HFFc6 (cell line): ENCODE data around the gene ATP5PB. TPM values are rescaled to one million over a fixed set of nuclear protein-coding genes. Genes with fewer than 3 reads are reported as not detected.

Experiments
- DNase-seq: peaks from one replicate; pipeline ENCODE4 v3.0.0-alpha.2; 2018
- H3K27ac Mint-ChIP-seq: 2 replicates; pipeline ENCODE4 v1.8.0; 2020; ENCODE audit warnings: mild to moderate bottlenecking, mixed read lengths
- H3K27me3 Mint-ChIP-seq: 2 replicates; pipeline ENCODE4 v1.8.0; 2021; ENCODE audit warnings: mild to moderate bottlenecking, moderate library complexity, mixed read lengths; ENCODE audit not compliant: insufficient read depth
- H3K36me3 Mint-ChIP-seq: 2 replicates; pipeline ENCODE4 v1.8.0; 2021; ENCODE audit warnings: low read depth, mixed read lengths
- H3K4me1 Mint-ChIP-seq: 2 replicates; pipeline ENCODE4 v1.8.0; 2020; ENCODE audit warnings: low read depth, mixed read lengths
- H3K4me3 Mint-ChIP-seq: 2 replicates; pipeline ENCODE4 v1.8.0; 2020; ENCODE audit warnings: mild to moderate bottlenecking, moderate library complexity, mixed read lengths
- H3K9me3 Mint-ChIP-seq: 2 replicates; pipeline ENCODE4 v1.8.0; 2020; ENCODE audit warnings: mild to moderate bottlenecking, mixed read lengths
- CTCF ChIP-seq: fragments of 200-600 bp; sonication (generic); IDR thresholded peaks from 2 replicates; pipeline ENCODE4 v1.5.0; 2021; ENCODE audit warnings: antibody characterized with exemption, mild to moderate bottlenecking
- long read RNA-seq: library from polyadenylated mRNA; unstranded; transcript quantifications from one replicate; pipeline ENCODE4 v2.0.0, GENCODE V29; 2019
- total RNA-seq, 6 experiments: library from RNA; stranded (reverse); fragmentation: NEBNext Ultra II Directional; extraction: Animal tissue kit (Norgen Biotek cat#: 25700); gene quantifications; 2 replicates in 1 of 6; 3 replicates in 5 of 6; pipeline ENCODE4 v1.2.3, GENCODE V29; 2021

ATP5PB gene, protein sequence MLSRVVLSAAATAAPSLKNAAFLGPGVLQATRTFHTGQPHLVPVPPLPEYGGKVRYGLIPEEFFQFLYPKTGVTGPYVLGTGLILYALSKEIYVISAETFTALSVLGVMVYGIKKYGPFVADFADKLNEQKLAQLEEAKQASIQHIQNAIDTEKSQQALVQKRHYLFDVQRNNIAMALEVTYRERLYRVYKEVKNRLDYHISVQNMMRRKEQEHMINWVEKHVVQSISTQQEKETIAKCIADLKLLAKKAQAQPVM
- 100 to 1,000 TPM; 253 to 293 (median 285) TPM for total RNA-seq
- long read RNA-seq, transcript ATP5PB-202 (7 exons, 3,156 nt): major isoform, 297 of 311 reads
- long read RNA-seq, partial matches to known transcripts: 7 of 311 reads
- long read RNA-seq, other reads (novel, unspliced or antisense): 4 of 311 reads

DNA sequence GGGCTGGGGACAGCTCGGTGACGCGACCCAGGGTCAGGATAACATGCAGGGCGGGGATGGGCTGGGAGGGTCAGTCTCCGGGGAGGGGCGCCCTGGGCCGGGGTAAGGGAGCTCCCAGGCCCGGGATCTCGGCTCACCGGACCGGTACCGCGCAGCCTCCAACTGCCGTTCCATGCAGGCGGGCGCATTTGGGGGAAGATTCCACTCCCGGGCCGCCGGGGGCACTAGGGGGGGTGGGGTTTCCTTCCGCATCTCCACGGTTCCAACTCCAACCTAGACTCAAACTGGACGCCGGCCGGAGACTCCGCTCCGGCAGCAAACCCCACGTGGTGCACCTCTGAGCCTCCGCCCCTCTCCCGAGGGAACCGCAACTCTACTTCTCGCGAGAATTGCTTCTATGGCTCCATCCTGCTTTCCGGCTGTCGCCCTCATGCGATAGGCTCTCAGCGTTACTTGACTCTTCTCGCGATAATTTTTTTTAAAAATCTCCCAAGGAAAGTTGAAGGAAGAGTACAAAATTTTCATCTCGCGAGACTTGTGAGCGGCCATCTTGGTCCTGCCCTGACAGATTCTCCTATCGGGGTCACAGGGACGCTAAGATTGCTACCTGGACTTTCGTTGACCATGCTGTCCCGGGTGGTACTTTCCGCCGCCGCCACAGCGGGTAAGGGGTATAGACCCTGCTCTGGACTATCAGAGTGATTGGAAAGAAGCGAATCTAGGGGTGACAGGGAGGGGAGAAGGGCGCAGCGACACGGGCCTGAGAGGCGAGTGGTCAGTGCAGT, at the start of gene ATP5PB, which contains the start of gene WDR77:
Gene ATP5PB, plus strand, starts transcription at position 547 of the 785 bp plus-strand sequence. Its CDS starts 78 bp downstream, at position 625.
Gene WDR77, minus strand, starts transcription at position 339 of the 785 bp plus-strand sequence. Its CDS starts 87 bp downstream, at position 252.
- peaks cover 8% of the 10 kb centered on the region for H3K27me3 Mint-ChIP-seq

DNA sequence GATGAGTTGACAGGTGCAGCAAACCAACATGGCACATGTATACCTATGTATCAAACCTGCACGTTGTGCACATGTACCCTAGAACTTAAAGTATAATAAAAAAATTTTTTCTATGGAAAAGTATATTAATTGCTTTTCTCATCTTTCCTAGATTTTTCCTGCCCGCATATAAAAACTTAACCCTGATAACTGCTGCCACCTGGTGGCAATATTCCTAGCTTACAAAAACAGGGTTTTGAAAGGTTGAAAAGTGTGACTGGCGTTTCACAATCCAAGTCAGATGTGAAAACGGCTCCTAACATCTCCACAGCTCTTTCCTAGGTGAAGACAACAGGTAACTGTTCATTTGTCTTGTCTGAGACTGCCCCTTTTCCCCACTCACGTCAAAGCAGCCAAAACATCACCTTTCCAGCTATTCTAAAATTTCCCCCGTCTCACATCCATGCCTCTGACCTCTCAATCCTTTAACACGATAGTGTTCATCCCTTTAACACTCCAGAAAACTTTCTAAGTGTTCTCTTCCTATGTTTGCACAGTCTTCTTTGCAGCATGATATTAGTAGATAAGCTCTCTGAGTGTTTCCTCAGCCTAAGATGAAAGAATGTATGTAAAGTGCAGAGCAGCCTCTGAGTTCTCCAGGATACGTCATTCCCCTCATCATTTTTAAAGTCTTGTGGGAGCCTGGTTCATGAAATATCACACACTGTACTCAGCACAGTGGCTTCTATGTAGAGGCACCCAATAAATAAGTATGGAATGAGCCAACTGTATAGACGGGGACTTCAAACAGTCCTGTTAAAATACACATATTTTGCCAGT, 49.3 kb upstream of the ATP5PB start:
- TF ChIP-seq CTCF: peak; percentile 87
- Mint-ChIP-seq H3K4me1 (peaks cover 5% of the 10 kb centered on the region; the same call in 1 of the 2 replicates), H3K27ac (no peak overlapping the region), H3K27me3 (peaks cover 25% of the 10 kb centered on the region), H3K4me3 (peak overlapping the region; percentile 8; the same call in 1 of the 2 replicates), H3K9me3 (no peaks in the 10 kb centered on the region), H3K36me3 (no peaks in the 10 kb centered on the region)
- peak; percentile 31 for DNase-seq

More for the DNA sequence above, at the start of gene ATP5PB, which contains the start of gene WDR77:
- peak; percentile 100 for DNase-seq
- Mint-ChIP-seq H3K4me3 (peak within 1 kb of the TSS; percentile 100), H3K36me3 (peaks cover 52% of the 10 kb centered on the region), H3K9me3 (no peaks in the 10 kb centered on the region), H3K4me1 (peaks cover 45% of the 10 kb centered on the region), H3K27ac (peak within 1 kb of the TSS; percentile 99)
- TF ChIP-seq CTCF: peak; percentile 34; the same call in 1 of the 2 replicates

- Mint-ChIP-seq H3K9me3 (no peaks in the 10 kb centered on the region), H3K4me1 (peaks cover 5% of the 10 kb centered on the region; the same call in 1 of the 2 replicates), H3K4me3 (no peak overlapping the region), H3K27ac (no peak overlapping the region), H3K36me3 (no peaks in the 10 kb centered on the region), H3K27me3 (peaks cover 24% of the 10 kb centered on the region)
- DNase-seq: no peak
- TF ChIP-seq CTCF: no peak
These were observed 47.2 kb upstream of the ATP5PB start for GRCh38 chr1:111402083-111402482.

DNA sequence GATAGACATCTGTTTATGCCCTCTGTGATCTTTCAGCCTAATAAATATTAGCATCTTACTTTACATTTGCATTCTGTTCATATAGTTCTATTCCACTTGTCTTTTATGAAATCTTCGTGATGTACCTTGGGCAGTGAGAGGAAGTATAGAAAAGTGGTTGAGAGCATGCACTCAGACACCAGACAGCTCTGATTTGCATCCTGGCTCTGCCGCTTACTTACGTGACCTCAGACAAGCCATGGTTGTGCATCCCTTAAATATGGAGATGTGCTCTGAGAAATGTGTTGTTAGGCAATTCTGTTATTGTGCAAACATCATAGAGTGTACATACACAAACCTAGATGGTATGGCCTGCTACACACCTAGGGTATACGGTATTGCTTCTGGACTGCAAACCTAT, 44.7 kb upstream of the ATP5PB start:
- Mint-ChIP-seq H3K27ac (no peak overlapping the region), H3K36me3 (no peaks in the 10 kb centered on the region), H3K9me3 (no peaks in the 10 kb centered on the region), H3K27me3 (peaks cover 23% of the 10 kb centered on the region), H3K4me3 (no peak overlapping the region), H3K4me1 (peaks cover 5% of the 10 kb centered on the region; the same call in 1 of the 2 replicates)
- DNase-seq: no peak
- no peak for TF ChIP-seq CTCF

DNA sequence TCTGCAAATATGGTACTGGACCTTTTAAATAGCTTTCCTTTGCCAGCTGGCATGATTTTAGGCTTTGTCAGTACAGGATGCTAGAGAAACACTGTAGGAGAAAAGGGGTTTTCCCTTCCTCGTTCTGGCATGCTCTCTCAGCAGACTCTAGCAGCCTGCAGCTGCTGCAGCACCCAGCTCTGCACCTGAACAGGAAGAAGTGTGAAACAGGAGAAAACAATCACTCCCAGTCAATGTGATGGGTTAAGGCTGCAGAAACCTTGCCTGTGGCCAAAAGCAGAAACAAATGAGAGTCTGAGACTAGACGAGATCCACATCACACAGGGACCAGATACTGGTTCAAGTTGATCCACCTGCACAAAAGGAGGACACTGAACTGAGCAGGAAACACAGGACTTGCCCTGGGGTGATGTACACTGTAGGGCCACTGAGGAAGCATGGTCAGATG, 42.9 kb upstream of the ATP5PB start:
- no peak for TF ChIP-seq CTCF
- Mint-ChIP-seq H3K27ac (no peak overlapping the region), H3K9me3 (no peaks in the 10 kb centered on the region), H3K36me3 (no peaks in the 10 kb centered on the region), H3K27me3 (peaks cover 22% of the 10 kb centered on the region), H3K4me3 (no peak overlapping the region), H3K4me1 (no peaks in the 10 kb centered on the region)
- no peak for DNase-seq
